Mucosa of rectum (tissue), 2 donors: ENCODE measurements around the gene CELA3A.
"Not testable (repeated sequence)": the region's sequence is repeated elsewhere in the genome, so short reads cannot be mapped to it uniquely, and the experiment has no call there.

ENCODE experiments used
- H3K27ac ChIP-seq, 2 donors: one replicate each; pipeline ENCODE4 v1.7.0; 2013; ENCODE audit warnings: inconsistent platforms in 2 of 2, low read depth in 2 of 2, low read length in 2 of 2
- H3K27me3 ChIP-seq, 2 donors: one replicate each; pipeline ENCODE4 v1.7.0; 2013; ENCODE audit warnings: low read length in 2 of 2; ENCODE audit not compliant: control insufficient read depth in 2 of 2, insufficient read depth in 2 of 2
- H3K36me3 ChIP-seq, 2 donors: one replicate each; pipeline ENCODE4 v1.7.0; 2013; ENCODE audit warnings: low read length in 2 of 2; ENCODE audit not compliant: control insufficient read depth in 2 of 2, insufficient read depth in 2 of 2
- H3K4me1 ChIP-seq, 2 donors: one replicate each; pipeline ENCODE4 v1.7.0; 2013; ENCODE audit warnings: low read length in 2 of 2, mild to moderate bottlenecking in 1 of 2; ENCODE audit not compliant: control insufficient read depth in 2 of 2, insufficient read depth in 2 of 2
- H3K4me3 ChIP-seq, 2 donors: one replicate each; pipeline ENCODE4 v1.7.0; 2013; ENCODE audit warnings: low read length in 2 of 2
- H3K9ac ChIP-seq, 2 donors: one replicate each; pipeline ENCODE4 v1.7.0; 2013; ENCODE audit warnings: low read length in 2 of 2, low read depth in 1 of 2, mild to moderate bottlenecking in 1 of 2
- H3K9me3 ChIP-seq, 2 donors: one replicate each; pipeline ENCODE4 v1.7.0; 2013; ENCODE audit warnings: low read length in 2 of 2; ENCODE audit not compliant: control insufficient read depth in 2 of 2
- donor health status: healthy.
- donor health status: Normal muscosa, but diverticular disease.

CELA3A gene

GRCh38 chr1:22012752-22013151, 11.3 kb downstream of the CELA3A start:
- H3K36me3 ChIP-seq, H3K9me3 ChIP-seq, H3K4me3 ChIP-seq, H3K27ac ChIP-seq, H3K4me1 ChIP-seq, H3K27me3 ChIP-seq, H3K9ac ChIP-seq: not testable (repeated sequence)

- H3K27ac ChIP-seq, H3K36me3 ChIP-seq, H3K27me3 ChIP-seq, H3K9me3 ChIP-seq, H3K4me3 ChIP-seq, H3K9ac ChIP-seq, H3K4me1 ChIP-seq: not testable (repeated sequence)
These were observed 13.2 kb downstream of the CELA3A start for GRCh38 chr1:22014575-22015206.

DNA sequence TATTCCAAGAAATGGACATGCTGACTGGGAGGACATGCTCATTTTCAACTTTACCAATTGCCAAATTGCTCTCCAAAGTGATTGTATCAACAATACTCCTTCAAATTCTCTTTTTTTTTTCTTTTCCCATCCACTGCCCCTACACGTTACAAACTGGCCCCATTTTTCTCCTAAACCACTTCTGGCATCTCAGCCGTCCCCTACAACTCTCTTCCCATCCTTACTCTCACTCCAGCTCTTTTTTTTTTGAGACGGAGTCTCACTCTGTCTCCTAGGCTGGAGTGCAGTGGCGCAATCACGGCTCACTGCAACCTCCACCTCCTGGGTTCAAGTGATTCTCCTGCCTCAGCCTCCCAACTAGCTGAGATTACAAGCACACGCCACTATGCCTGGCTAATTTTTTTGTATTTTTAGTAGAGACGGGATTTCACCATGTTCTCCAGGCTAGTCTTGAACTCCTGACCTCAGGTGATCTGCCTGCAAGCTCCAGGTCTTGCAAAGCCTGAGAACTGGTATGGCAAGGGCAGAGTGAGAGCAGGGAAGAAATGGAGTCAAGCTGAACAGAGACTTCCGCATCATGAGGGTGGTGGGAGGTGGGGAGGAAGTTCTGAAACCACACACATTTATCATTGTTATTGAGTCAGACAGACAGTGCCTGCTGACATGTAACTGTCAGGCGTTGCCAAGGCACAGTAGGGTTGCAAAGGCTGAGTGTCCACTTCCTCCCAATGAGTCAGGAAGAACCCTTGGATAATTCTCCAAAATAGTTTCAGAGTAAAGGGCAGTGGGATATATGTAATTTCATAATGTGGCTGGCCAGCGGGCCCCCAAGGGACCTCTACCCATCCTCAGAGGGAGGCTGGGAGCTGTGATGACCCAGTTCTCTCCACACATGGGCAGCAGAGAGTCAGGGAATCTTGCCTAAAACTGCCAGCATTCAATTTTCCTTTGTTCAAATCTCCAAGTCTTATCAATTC, 17.4 kb downstream of the CELA3A start:
- Histone ChIP-seq H3K9me3 (no peaks in the 10 kb centered on the region), H3K9ac (no peak overlapping the region), H3K27ac (peak overlapping the region; percentile 29 to 48)

DNA sequence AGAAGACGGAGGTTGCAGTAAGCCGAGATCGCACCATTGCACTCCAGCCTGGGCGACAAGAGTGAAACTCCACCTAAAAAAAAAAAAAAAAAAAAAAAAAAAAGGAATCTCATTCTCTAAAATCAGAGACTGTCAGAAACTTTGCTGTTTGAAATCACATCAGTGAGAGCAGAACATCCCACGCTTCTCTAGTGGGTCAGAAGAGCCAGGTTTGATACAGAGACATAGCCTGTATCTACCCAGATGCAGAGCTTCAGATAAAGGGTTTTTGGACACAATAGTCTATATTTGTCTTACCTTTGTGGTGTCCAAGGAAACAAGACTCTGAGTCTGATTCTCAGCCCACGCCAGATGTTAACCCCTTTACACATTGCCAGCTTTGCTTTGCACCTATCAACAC, 19.6 kb downstream of the CELA3A start:
- Histone ChIP-seq H3K9ac (no peak overlapping the region), H3K27ac (no peak overlapping the region)

More for the DNA sequence above, 17.4 kb downstream of the CELA3A start:
- no peaks in the 10 kb centered on the region for H3K36me3 ChIP-seq
- no peak overlapping the region for H3K4me3 ChIP-seq
- H3K4me1 ChIP-seq, result peaks cover 0 to under 1% of the 10 kb centered on the region in 2 donors
- no peaks in the 10 kb centered on the region for H3K27me3 ChIP-seq

DNA sequence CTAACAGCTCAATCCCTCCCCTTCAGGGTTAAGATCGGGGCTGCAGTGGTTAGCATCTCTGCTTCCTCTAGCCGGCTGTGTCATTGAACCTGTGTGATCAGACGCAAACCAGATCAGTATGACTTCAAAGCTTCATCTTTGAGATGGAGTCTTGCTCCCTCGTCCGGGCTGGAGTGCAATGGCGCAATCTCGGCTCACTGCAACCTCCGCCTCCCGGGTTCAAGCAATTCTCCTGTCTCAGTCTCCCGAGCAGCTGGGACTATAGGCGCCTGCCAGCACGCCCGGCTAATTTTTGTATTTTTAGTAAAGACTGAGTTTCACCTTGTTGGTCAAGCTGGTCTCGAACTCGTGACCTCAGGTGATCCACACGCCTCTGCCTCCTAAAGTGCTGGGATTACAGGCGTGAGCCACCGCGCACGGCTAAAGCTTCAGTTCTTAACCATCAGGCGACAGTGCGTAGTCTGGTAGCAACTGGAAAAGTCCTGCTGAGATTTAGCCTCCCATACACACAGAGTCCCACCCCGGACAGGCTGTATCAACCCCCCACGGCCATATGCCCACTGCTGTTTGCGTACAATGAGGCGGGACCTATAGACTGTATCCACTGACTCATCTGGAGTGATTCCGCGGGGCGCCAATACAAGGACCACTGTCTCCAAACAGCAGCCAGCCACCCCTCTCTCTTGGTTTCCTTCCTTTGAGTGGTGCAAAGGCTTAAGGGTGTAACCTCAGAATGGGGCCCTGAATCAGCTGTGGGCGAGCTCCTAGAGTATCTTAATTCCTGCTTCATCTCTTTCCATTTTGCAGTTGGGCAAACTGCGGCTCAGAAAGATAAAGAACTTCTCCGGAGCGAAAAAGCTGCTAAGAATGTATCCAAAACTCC, 23.3 kb downstream of the CELA3A start:
- Histone ChIP-seq H3K4me3 (peak overlapping the region; percentile 98 to 99), H3K9me3 (no peaks in the 10 kb centered on the region), H3K36me3 (no peaks in the 10 kb centered on the region), H3K9ac (peak overlapping the region; percentile 100), H3K4me1 (peaks cover 8 to 18% of the 10 kb centered on the region in 2 donors), H3K27me3 (no peaks in the 10 kb centered on the region), H3K27ac (peak overlapping the region; percentile 100)

More for the DNA sequence above, 19.6 kb downstream of the CELA3A start:
- Histone ChIP-seq H3K36me3 (no peaks in the 10 kb centered on the region), H3K4me3 (no peak overlapping the region), H3K9me3 (no peaks in the 10 kb centered on the region), H3K4me1 (peaks cover 3 to 13% of the 10 kb centered on the region in 2 donors), H3K27me3 (no peaks in the 10 kb centered on the region)

- Histone ChIP-seq H3K9ac (peak overlapping the region; percentile 100), H3K27ac (peak overlapping the region; percentile 100), H3K27me3 (no peaks in the 10 kb centered on the region), H3K4me1 (peaks cover 8 to 18% of the 10 kb centered on the region in 2 donors), H3K9me3 (no peaks in the 10 kb centered on the region), H3K36me3 (no peaks in the 10 kb centered on the region), H3K4me3 (peak overlapping the region; percentile 98 to 99)
These were observed 24.1 kb downstream of the CELA3A start for GRCh38 chr1:22025368-22026155.

DNA sequence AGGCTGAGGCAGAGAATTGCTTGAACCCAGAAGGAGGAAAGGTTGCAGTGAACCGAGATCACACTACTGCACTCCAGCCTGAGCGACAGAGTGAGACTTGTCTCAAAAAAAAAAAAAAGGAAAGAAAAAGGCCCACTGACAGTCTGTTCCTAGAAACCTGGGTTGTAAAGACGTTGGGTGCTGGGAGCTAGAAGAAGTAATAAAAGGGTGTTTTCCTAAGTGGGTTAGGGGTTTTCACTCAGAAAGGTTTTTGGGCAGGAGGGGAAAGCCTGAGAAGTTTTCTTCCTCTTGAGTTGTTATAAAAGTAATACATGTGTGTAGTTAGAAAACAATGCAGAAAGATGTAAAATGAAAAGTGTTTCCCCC, 25.4 kb downstream of the CELA3A start:
- Histone ChIP-seq H3K27ac (no peak overlapping the region), H3K27me3 (no peaks in the 10 kb centered on the region)

GRCh38 chr1:22030057-22030456, 28.6 kb downstream of the CELA3A start:
- Histone ChIP-seq H3K4me1 (peaks cover 10 to 14% of the 10 kb centered on the region in 2 donors), H3K36me3 (no peaks in the 10 kb centered on the region), H3K9ac (no peak overlapping the region), H3K9me3 (no peaks in the 10 kb centered on the region), H3K27ac (no peak overlapping the region), H3K27me3 (no peaks in the 10 kb centered on the region), H3K4me3 (no peak overlapping the region)

More for the DNA sequence above, 25.4 kb downstream of the CELA3A start:
- Histone ChIP-seq H3K36me3 (no peaks in the 10 kb centered on the region), H3K9me3 (no peaks in the 10 kb centered on the region), H3K4me1 (peaks cover 14 to 20% of the 10 kb centered on the region in 2 donors), H3K9ac (no peak overlapping the region), H3K4me3 (no peak overlapping the region)

GRCh38 chr1:22030473-22030872, 29.0 kb downstream of the CELA3A start:
- Histone ChIP-seq H3K9ac (no peak overlapping the region), H3K27me3 (no peaks in the 10 kb centered on the region), H3K36me3 (no peaks in the 10 kb centered on the region), H3K4me1 (peaks cover 9 to 14% of the 10 kb centered on the region in 2 donors), H3K27ac (no peak overlapping the region), H3K9me3 (no peaks in the 10 kb centered on the region), H3K4me3 (no peak overlapping the region)
